ENCODE measurements around the gene SHFL.

DNA sequence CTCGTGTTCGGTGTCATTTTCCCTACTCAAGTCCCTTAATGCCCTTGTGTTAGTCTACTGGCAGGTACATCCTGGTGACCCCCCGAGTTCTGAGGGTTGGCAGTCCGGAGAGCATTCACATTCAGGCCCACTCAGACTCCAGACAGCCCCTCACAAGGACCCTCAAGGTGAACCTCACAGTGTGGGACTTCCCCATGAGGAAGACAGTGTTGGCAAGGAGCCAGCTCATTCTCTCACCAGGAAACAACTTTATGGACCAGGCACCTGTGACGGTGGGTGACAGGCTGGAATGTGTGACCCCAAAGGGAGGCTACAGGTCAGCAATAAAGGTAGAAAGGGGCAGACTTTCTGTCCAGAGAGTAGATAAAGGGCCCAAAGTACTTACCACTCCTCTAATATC is 48.3 kb upstream of the SHFL start:
- no peak for TF ChIP-seq EZH2phosphoT487 (IDR thresholded peaks at IDR 0.05; ENCODE audit: borderline replicate concordance)
- TF ChIP-seq, protein P1, sequence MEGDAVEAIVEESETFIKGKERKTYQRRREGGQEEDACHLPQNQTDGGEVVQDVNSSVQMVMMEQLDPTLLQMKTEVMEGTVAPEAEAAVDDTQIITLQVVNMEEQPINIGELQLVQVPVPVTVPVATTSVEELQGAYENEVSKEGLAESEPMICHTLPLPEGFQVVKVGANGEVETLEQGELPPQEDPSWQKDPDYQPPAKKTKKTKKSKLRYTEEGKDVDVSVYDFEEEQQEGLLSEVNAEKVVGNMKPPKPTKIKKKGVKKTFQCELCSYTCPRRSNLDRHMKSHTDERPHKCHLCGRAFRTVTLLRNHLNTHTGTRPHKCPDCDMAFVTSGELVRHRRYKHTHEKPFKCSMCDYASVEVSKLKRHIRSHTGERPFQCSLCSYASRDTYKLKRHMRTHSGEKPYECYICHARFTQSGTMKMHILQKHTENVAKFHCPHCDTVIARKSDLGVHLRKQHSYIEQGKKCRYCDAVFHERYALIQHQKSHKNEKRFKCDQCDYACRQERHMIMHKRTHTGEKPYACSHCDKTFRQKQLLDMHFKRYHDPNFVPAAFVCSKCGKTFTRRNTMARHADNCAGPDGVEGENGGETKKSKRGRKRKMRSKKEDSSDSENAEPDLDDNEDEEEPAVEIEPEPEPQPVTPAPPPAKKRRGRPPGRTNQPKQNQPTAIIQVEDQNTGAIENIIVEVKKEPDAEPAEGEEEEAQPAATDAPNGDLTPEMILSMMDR (IDR thresholded peaks at IDR 0.05 in 2 of 3, conservative IDR thresholded peaks at IDR 0.05 in 1 of 3; ENCODE audit: borderline replicate concordance in 1 of 3, insufficient read depth in 1 of 3, low read depth in 2 of 3, low read length in 2 of 3), result no peak
- no peak for TF ChIP-seq EGR1 (IDR thresholded peaks at IDR 0.05; ENCODE audit: low read depth)
- TF ChIP-seq RAD21 (IDR thresholded peaks at IDR 0.05; ENCODE audit: low read depth), result no peak
- no peak for TF ChIP-seq TCF7L2 (IDR thresholded peaks at IDR 0.05; ENCODE audit: borderline replicate concordance, extremely low read depth, insufficient read depth, insufficient read length)
- TF ChIP-seq POLR2AphosphoS5 (IDR thresholded peaks at IDR 0.05; ENCODE audit: low read depth, low read length), result no peak
